H1 (cell line): Measurements from ENCODE around the gene URAD.

Source experiments
- ATF2 ChIP-seq: IDR thresholded peaks from 2 replicates; pipeline ENCODE4 v1.6.1; 2012; ENCODE audit warnings: low read length, inconsistent platforms
- EGR1 ChIP-seq: IDR thresholded peaks from 2 replicates; pipeline ENCODE4 v1.6.1; 2011; ENCODE audit warnings: low read depth, low read length, borderline replicate concordance
- EP300 ChIP-seq, 2 experiments: IDR thresholded peaks; 1 replicate in 1 of 2; 2 replicates in 1 of 2; pipeline ENCODE4 v1.6.1; 2011 to 2012; ENCODE audit warnings: low read depth in 2 of 2, low read length in 2 of 2, mild to moderate bottlenecking in 2 of 2, borderline replicate concordance in 1 of 2, inconsistent platforms in 1 of 2, moderate library complexity in 1 of 2
- GABPA ChIP-seq: IDR thresholded peaks from 2 replicates; pipeline ENCODE4 v1.6.1; 2011; ENCODE audit warnings: mild to moderate bottlenecking, low read length, moderate library complexity, borderline replicate concordance; ENCODE audit not compliant: insufficient read depth
- MAFK ChIP-seq: IDR thresholded peaks from 2 replicates; pipeline ENCODE4 v1.6.1; 2012; ENCODE audit warnings: low read depth, mild to moderate bottlenecking, improper control_type of control experiment, low read length
- PHF8 ChIP-seq: fragments of 200-600 bp; sonication (generic); conservative IDR thresholded peaks from 2 replicates; pipeline ENCODE4 v1.7.1; 2012; ENCODE audit warnings: low read depth, mild to moderate bottlenecking, inconsistent platforms, low read length, moderate library complexity
- POLR2A ChIP-seq, 2 experiments: IDR thresholded peaks; 1 replicate in 1 of 2; 2 replicates in 1 of 2; pipeline ENCODE4 v1.6.1; 2011; ENCODE audit warnings: low read depth in 2 of 2, low read length in 2 of 2, mild to moderate bottlenecking in 2 of 2; ENCODE audit errors: control extremely low read depth in 1 of 2
- RXRA ChIP-seq: IDR thresholded peaks from 2 replicates; pipeline ENCODE4 v1.6.1; 2011; ENCODE audit warnings: low read depth, mild to moderate bottlenecking, low read length, moderate library complexity; ENCODE audit not compliant: insufficient read depth
- SP2 ChIP-seq: IDR thresholded peaks from 2 replicates; pipeline ENCODE4 v1.6.1; 2012; ENCODE audit warnings: mild to moderate bottlenecking, low read length, inconsistent platforms
- TBP ChIP-seq: IDR thresholded peaks from 2 replicates; pipeline ENCODE4 v1.6.1; 2011; ENCODE audit warnings: low read depth, low read length, improper control_type of control experiment
- YY1 ChIP-seq: IDR thresholded peaks from 2 replicates; pipeline ENCODE4 v1.6.1; 2011; ENCODE audit warnings: low read depth, mild to moderate bottlenecking, low read length
- TF ChIP-seq, protein P1 (sequence below), 3 experiments: IDR thresholded peaks; 1 replicate in 2 of 3; 2 replicates in 1 of 3; pipeline versions ENCODE4 v1.5.1 to v1.6.1; 2011; ENCODE audit warnings: low read length in 3 of 3, mild to moderate bottlenecking in 3 of 3, inconsistent platforms in 2 of 3, low read depth in 1 of 3, moderate library complexity in 1 of 3; ENCODE audit not compliant: insufficient read depth in 1 of 3; ENCODE audit errors: control extremely low read depth in 1 of 3

DNA sequence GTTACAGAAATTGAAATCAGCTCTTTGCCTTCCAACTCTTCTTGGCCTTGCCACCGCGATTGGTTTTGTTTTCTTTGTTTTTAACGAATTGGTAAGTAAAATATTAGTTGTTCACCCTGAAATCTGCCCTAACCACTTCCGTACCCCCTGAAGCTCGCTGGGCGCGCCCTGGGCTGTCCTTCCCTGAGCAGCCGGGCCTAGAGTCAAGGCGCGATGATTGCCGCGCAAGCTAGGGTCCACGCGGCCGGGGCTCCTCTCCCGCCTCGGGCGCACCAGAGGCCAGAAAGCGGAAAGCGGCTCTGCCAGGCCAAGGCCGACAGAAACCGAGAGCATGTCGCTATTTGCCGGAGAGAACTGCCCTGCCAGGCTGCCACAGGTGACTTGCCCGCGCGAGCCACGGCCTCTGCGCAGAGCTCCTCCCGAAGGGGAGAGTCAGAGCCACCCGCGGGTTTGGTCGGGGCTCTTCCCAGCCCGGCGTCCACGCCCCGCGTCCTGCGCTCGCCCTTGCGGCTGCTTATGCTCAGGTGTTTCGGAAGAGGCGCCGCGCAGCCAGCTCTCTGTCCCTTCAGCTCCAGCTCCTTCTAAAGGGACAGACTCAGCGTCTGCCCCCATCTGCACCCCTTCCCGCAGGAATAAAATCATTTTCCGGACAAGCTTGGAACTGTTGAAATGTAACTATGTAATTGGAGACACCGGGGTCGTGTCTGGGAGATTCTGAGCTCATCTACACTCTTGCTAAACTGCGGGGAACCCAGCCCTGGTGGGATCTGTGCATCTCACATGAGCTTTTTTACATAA lies 12.7 kb downstream of the URAD start:
- no peak for TF ChIP-seq MAFK
- TF ChIP-seq, protein P1, sequence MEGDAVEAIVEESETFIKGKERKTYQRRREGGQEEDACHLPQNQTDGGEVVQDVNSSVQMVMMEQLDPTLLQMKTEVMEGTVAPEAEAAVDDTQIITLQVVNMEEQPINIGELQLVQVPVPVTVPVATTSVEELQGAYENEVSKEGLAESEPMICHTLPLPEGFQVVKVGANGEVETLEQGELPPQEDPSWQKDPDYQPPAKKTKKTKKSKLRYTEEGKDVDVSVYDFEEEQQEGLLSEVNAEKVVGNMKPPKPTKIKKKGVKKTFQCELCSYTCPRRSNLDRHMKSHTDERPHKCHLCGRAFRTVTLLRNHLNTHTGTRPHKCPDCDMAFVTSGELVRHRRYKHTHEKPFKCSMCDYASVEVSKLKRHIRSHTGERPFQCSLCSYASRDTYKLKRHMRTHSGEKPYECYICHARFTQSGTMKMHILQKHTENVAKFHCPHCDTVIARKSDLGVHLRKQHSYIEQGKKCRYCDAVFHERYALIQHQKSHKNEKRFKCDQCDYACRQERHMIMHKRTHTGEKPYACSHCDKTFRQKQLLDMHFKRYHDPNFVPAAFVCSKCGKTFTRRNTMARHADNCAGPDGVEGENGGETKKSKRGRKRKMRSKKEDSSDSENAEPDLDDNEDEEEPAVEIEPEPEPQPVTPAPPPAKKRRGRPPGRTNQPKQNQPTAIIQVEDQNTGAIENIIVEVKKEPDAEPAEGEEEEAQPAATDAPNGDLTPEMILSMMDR (IDR thresholded peaks at IDR 0.05; ENCODE audit: control extremely low read depth in 1 of 3, insufficient read depth in 1 of 3, low read depth in 1 of 3, low read length in 3 of 3), result no peak
- no peak for TF ChIP-seq POLR2A (IDR thresholded peaks at IDR 0.05; ENCODE audit: control extremely low read depth in 1 of 2, low read depth in 2 of 2, low read length in 2 of 2)
- no peak for TF ChIP-seq GABPA
- no peak for TF ChIP-seq EGR1
- no peak for TF ChIP-seq RXRA
- no peak for TF ChIP-seq ATF2
- no peak for TF ChIP-seq EP300 (IDR thresholded peaks at IDR 0.05; ENCODE audit: borderline replicate concordance in 1 of 2, low read depth in 2 of 2, low read length in 2 of 2)
- no peak for TF ChIP-seq PHF8
- no peak for TF ChIP-seq TBP
- no peak for TF ChIP-seq YY1
- no peak for TF ChIP-seq SP2
